ENCODE results near the gene UPK2. TPM values are rescaled to one million over a fixed set of nuclear protein-coding genes. Genes with fewer than 3 reads are reported as not detected.

The UPK2 gene
- total and polyA plus RNA-seq, 10 of the 15 experiments (the other 5 are each of a cell fraction or from before 2014, with no cell fraction given): 0.07 to 1.0 (median 0.31) TPM; not detected in 7

DNA sequence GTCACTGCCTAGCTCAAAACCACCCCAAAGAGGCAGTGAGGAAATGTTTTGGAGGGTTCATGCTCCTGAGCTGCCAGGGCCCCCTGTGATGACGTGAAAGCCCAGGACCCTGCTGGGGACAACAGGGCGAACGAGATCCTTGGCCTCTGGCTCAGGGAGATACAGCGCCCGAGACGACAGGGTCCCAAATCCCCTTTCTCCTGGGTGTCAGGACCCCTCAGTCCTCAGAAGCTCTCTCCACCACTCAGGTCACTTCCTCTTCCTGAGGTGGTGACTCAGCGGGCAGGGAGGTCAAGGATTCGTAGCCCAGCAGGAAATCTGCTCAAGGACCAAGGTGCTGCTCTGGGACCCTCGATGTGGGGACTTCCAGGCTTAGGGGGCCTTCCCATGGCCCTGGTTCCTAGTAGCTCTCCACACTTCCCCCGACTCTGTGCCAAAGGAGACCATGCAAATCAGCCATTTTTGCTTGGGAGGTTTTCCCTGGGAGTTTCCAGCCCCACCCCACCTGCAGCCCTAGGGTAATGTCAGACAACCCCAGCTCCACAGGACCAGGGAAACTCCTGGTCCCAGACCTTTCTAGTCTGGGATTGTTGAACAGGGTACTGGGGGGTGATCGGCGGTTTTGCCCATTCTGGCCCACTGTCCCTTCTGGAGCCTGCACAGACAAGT, 43.2 kb upstream of the UPK2 start (continued):
- no peak for TF ChIP-seq ZBTB40 (IDR thresholded peaks at IDR 0.05; ENCODE audit: borderline replicate concordance)
- TF ChIP-seq STAT3 (IDR thresholded peaks at IDR 0.05; ENCODE audit: low read depth, low read length): no peak
- peak; percentile 89 for TF ChIP-seq EED (IDR thresholded peaks at IDR 0.05; ENCODE audit: low read depth)
- no peak for TF ChIP-seq USF2 (IDR thresholded peaks at IDR 0.05; ENCODE audit: borderline replicate concordance, low read depth, low read length)
- peak; percentile 84 for TF ChIP-seq SPI1 (IDR thresholded peaks at IDR 0.05; ENCODE audit: borderline replicate concordance, insufficient read depth, low read depth, low read length)
- TF ChIP-seq YY1 (IDR thresholded peaks at IDR 0.05; ENCODE audit: low read depth, low read length): peak; percentile 57
- TF ChIP-seq NR2F1 (conservative IDR thresholded peaks at IDR 0.05): peak; percentile 68
- TF ChIP-seq TBL1XR1 (IDR thresholded peaks at IDR 0.05; ENCODE audit: low read depth, low read length): no peak
- no peak for TF ChIP-seq NFYA (IDR thresholded peaks at IDR 0.05; ENCODE audit: borderline replicate concordance, low read depth, low read length)
- TF ChIP-seq, protein P1, sequence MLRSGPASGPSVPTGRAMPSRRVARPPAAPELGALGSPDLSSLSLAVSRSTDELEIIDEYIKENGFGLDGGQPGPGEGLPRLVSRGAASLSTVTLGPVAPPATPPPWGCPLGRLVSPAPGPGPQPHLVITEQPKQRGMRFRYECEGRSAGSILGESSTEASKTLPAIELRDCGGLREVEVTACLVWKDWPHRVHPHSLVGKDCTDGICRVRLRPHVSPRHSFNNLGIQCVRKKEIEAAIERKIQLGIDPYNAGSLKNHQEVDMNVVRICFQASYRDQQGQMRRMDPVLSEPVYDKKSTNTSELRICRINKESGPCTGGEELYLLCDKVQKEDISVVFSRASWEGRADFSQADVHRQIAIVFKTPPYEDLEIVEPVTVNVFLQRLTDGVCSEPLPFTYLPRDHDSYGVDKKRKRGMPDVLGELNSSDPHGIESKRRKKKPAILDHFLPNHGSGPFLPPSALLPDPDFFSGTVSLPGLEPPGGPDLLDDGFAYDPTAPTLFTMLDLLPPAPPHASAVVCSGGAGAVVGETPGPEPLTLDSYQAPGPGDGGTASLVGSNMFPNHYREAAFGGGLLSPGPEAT (IDR thresholded peaks at IDR 0.05; ENCODE audit: low read depth): peak; percentile 77
- no peak for TF ChIP-seq EZH2 (IDR thresholded peaks at IDR 0.05; ENCODE audit: borderline replicate concordance, control insufficient read depth, low read depth, low read length)
- TF ChIP-seq ATF2 (IDR thresholded peaks at IDR 0.05; ENCODE audit: low read length): no peak
- TF ChIP-seq RUNX3 (IDR thresholded peaks at IDR 0.05; ENCODE audit: low read length): 0 out of 2 replicates have a peak, but pooled peaks have one; percentile 3
- TF ChIP-seq, protein P2, sequence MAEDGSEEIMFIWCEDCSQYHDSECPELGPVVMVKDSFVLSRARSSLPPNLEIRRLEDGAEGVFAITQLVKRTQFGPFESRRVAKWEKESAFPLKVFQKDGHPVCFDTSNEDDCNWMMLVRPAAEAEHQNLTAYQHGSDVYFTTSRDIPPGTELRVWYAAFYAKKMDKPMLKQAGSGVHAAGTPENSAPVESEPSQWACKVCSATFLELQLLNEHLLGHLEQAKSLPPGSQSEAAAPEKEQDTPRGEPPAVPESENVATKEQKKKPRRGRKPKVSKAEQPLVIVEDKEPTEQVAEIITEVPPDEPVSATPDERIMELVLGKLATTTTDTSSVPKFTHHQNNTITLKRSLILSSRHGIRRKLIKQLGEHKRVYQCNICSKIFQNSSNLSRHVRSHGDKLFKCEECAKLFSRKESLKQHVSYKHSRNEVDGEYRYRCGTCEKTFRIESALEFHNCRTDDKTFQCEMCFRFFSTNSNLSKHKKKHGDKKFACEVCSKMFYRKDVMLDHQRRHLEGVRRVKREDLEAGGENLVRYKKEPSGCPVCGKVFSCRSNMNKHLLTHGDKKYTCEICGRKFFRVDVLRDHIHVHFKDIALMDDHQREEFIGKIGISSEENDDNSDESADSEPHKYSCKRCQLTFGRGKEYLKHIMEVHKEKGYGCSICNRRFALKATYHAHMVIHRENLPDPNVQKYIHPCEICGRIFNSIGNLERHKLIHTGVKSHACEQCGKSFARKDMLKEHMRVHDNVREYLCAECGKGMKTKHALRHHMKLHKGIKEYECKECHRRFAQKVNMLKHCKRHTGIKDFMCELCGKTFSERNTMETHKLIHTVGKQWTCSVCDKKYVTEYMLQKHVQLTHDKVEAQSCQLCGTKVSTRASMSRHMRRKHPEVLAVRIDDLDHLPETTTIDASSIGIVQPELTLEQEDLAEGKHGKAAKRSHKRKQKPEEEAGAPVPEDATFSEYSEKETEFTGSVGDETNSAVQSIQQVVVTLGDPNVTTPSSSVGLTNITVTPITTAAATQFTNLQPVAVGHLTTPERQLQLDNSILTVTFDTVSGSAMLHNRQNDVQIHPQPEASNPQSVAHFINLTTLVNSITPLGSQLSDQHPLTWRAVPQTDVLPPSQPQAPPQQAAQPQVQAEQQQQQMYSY (CRISPR knock-in tag; IDR thresholded peaks at IDR 0.05): no peak
- TF ChIP-seq HDAC2 (IDR thresholded peaks at IDR 0.05): no peak
- TF ChIP-seq NFYB (IDR thresholded peaks at IDR 0.05; ENCODE audit: insufficient read depth, low read depth, low read length): no peak
- TF ChIP-seq POLR2AphosphoS5 (IDR thresholded peaks at IDR 0.05; ENCODE audit: low read length): no peak
- no peak for TF ChIP-seq CBX3 (IDR thresholded peaks at IDR 0.05; ENCODE audit: borderline replicate concordance, low read depth)
